C4-2B (cell line): ENCODE measurements around the gene SRRT.

ENCODE experiments used
- CTCF ChIP-seq: fragments of 450-650 bp; conservative IDR thresholded peaks from 2 replicates; pipeline ENCODE4 v1.5.1; 2017; ENCODE audit warnings: mild to moderate bottlenecking
- ZFX ChIP-seq: fragments of 450-650 bp; IDR thresholded peaks from 2 replicates; pipeline ENCODE4 v1.6.1; 2017

GRCh38 chr7:100893910-100894721 lies 19.2 kb downstream of the SRRT start:
- TF ChIP-seq CTCF = no peak
- TF ChIP-seq ZFX = no peak
